DND-41 (cell line): ENCODE data around the gene AGR3.

Experiments
- ATAC-seq: fragments of 200-7000 bp; cut with Tn5 transposase; 3 replicates; pipeline ENCODE4 v1.9.1; 2021; ENCODE audit warnings: low read depth; ENCODE audit not compliant: insufficient read depth
- DNase-seq: peaks from one replicate; pipeline ENCODE4 v3.0.0-alpha.2; 2020
- H2AFZ ChIP-seq: 2 replicates; pipeline ENCODE4 v1.6.0; 2012; ENCODE audit warnings: low read depth, low read length
- H3K27ac ChIP-seq: 2 replicates; pipeline ENCODE4 v1.5.1; 2012; ENCODE audit warnings: low read length, inconsistent platforms
- H3K27me3 ChIP-seq: fragments of 200-600 bp; sonication (generic); 2 replicates; pipeline ENCODE4 v1.6.0; 2012; ENCODE audit warnings: low read length, mild to moderate bottlenecking, inconsistent platforms; ENCODE audit not compliant: insufficient read depth, poor library complexity
- H3K36me3 ChIP-seq: 2 replicates; pipeline ENCODE4 v1.5.1; 2012; ENCODE audit warnings: low read length, inconsistent platforms; ENCODE audit not compliant: insufficient read depth
- H3K4me1 ChIP-seq: 2 replicates; pipeline ENCODE4 v1.5.1; 2012; ENCODE audit warnings: mild to moderate bottlenecking, low read length; ENCODE audit not compliant: insufficient read depth
- H3K4me2 ChIP-seq: 2 replicates; pipeline ENCODE4 v1.6.0; 2012; ENCODE audit warnings: mild to moderate bottlenecking, moderate library complexity, low read length, inconsistent platforms; ENCODE audit not compliant: insufficient read depth
- H3K4me3 ChIP-seq, 2 experiments: fragments of 200-600 bp in 1 of 2; shearing (Covaris generic) in 1 of 2; 2 replicates each; pipeline ENCODE4 v1.5.1; 2012 to 2016; ENCODE audit warnings: inconsistent platforms in 2 of 2, low read length in 2 of 2, mild to moderate bottlenecking in 2 of 2, low read depth in 1 of 2, moderate library complexity in 1 of 2
- H3K79me2 ChIP-seq: 2 replicates; pipeline ENCODE4 v1.6.0; 2012; ENCODE audit warnings: low read length, inconsistent platforms; ENCODE audit not compliant: insufficient read depth
- H3K9ac ChIP-seq: 2 replicates; pipeline ENCODE4 v1.6.0; 2012; ENCODE audit warnings: low read depth, mild to moderate bottlenecking, inconsistent platforms, low read length, moderate library complexity
- H3K9me3 ChIP-seq: 2 replicates; pipeline ENCODE4 v1.5.1; 2012; ENCODE audit warnings: low read length, moderate library complexity, mild to moderate bottlenecking, inconsistent platforms; ENCODE audit not compliant: insufficient read depth, severe bottlenecking
- H4K20me1 ChIP-seq: 2 replicates; pipeline ENCODE4 v1.6.0; 2012; ENCODE audit warnings: low read length; ENCODE audit not compliant: insufficient read depth
- CTCF ChIP-seq: IDR thresholded peaks from 2 replicates; pipeline ENCODE4 v1.5.1; 2012; ENCODE audit warnings: borderline replicate concordance, low read length, moderate library complexity, mild to moderate bottlenecking; ENCODE audit not compliant: poor library complexity, severe bottlenecking; ENCODE audit errors: extremely low read depth
- EZH2 ChIP-seq: IDR thresholded peaks from 3 replicates; pipeline ENCODE4 v1.6.1; 2012; ENCODE audit warnings: borderline replicate concordance, low read depth, mild to moderate bottlenecking, moderate library complexity, low read length, inconsistent platforms; ENCODE audit not compliant: severe bottlenecking

The AGR3 gene

GRCh38 chr7:16918288-16918895, 36.6 kb upstream of the AGR3 start:
- DNase-seq (no peak), ATAC-seq (no peak)
- no peaks in the 10 kb centered on the region for H3K27me3 ChIP-seq
- no peaks in the 10 kb centered on the region for H3K4me1 ChIP-seq
- H3K27ac ChIP-seq, result no peak overlapping the region
- H3K79me2 ChIP-seq, result no peaks in the 10 kb centered on the region
- no peak overlapping the region for H3K4me3 ChIP-seq
- no peak overlapping the region for H3K9ac ChIP-seq
- no peaks in the 10 kb centered on the region for H4K20me1 ChIP-seq
- TF ChIP-seq CTCF (peak; percentile 67), EZH2 (no peak)
- H3K4me2 ChIP-seq, result no peak overlapping the region
- no peaks in the 10 kb centered on the region for H3K9me3 ChIP-seq
- no peaks in the 10 kb centered on the region for H3K36me3 ChIP-seq
- H2AFZ ChIP-seq, result no peak overlapping the region

- H2AFZ ChIP-seq, result no peak overlapping the region
- TF ChIP-seq CTCF, result no peak
- TF ChIP-seq EZH2, result no peak
- H3K79me2 ChIP-seq, result no peaks in the 10 kb centered on the region
- no peak overlapping the region for H3K4me3 ChIP-seq
- H3K4me1 ChIP-seq, result no peaks in the 10 kb centered on the region
- H3K27me3 ChIP-seq, result no peaks in the 10 kb centered on the region
- no peak for DNase-seq
- no peaks in the 10 kb centered on the region for H4K20me1 ChIP-seq
- H3K4me2 ChIP-seq, result no peak overlapping the region
- H3K36me3 ChIP-seq, result no peaks in the 10 kb centered on the region
- H3K9ac ChIP-seq, result no peak overlapping the region
- no peak for ATAC-seq
- H3K27ac ChIP-seq, result no peak overlapping the region
- H3K9me3 ChIP-seq, result peaks cover 5% of the 10 kb centered on the region
Observed at GRCh38 chr7:16916738-16917137, 35.0 kb upstream of the AGR3 start.

- TF ChIP-seq CTCF (no peak), EZH2 (no peak)
- Histone ChIP-seq H3K9me3 (peaks cover 5% of the 10 kb centered on the region), H3K4me1 (no peaks in the 10 kb centered on the region), H3K4me3 (no peak overlapping the region), H3K27ac (no peak overlapping the region), H3K4me2 (no peak overlapping the region), H3K9ac (no peak overlapping the region), H3K79me2 (no peaks in the 10 kb centered on the region), H3K36me3 (no peaks in the 10 kb centered on the region), H3K27me3 (no peaks in the 10 kb centered on the region), H4K20me1 (no peaks in the 10 kb centered on the region), H2AFZ (no peak overlapping the region)
- DNase-seq, result no peak
- ATAC-seq, result no peak
Observed at GRCh38 chr7:16916105-16916639, 34.4 kb upstream of the AGR3 start.
